Tibial nerve (tissue), 4 donors: Measurements from ENCODE around the gene DDX46. TPM values are rescaled to one million over a fixed set of nuclear protein-coding genes. Genes with fewer than 3 reads are reported as not detected.
"Not testable (repeated sequence)": the region's sequence is repeated elsewhere in the genome, so short reads cannot be mapped to it uniquely, and the experiment has no call there.

Experiments used
- DNase-seq, 2 donors: peaks; one replicate each; pipeline ENCODE4 v3.0.0-alpha.2; 2019; ENCODE audit warnings: low spot score in 2 of 2
- H3K27ac ChIP-seq, 4 donors: fragments of 200-600 bp; sonication (generic) in 3 of 4; one replicate each; pipeline ENCODE4 v1.5.1; 2017 to 2019; ENCODE audit warnings: mild to moderate bottlenecking in 1 of 4
- H3K27me3 ChIP-seq, 2 donors: fragments of 200-600 bp; sonication (generic) in 1 of 2; one replicate each; pipeline versions ENCODE4 v1.5.1 to v1.6.0; 2017 to 2019
- H3K36me3 ChIP-seq, 3 donors: fragments of 200-600 bp; sonication (generic); one replicate each; pipeline ENCODE4 v1.5.1; 2018 to 2019
- H3K4me1 ChIP-seq, 4 donors: fragments of 200-600 bp; sonication (generic) in 3 of 4; one replicate each; pipeline ENCODE4 v1.5.1; 2017 to 2019
- H3K4me3 ChIP-seq, 4 donors: fragments of 200-600 bp; sonication (generic) in 3 of 4; one replicate each; pipeline ENCODE4 v1.5.1; 2017 to 2019; ENCODE audit warnings: mild to moderate bottlenecking in 1 of 4, moderate library complexity in 1 of 4
- H3K9me3 ChIP-seq, 4 donors: fragments of 200-600 bp; sonication (generic) in 3 of 4; one replicate each; pipeline ENCODE4 v1.5.1; 2017 to 2019
- EP300 ChIP-seq, 2 donors: sonication (generic); formaldehyde crosslinking; IDR thresholded peaks; one replicate each; pipeline ENCODE4 v1.6.1; 2017; ENCODE audit warnings: antibody characterized with exemption in 2 of 2, mild to moderate bottlenecking in 1 of 2
- POLR2A ChIP-seq, 2 donors: fragments of 450-650 bp; IDR thresholded peaks; one replicate each; pipeline ENCODE4 v1.6.1; 2017; ENCODE audit warnings: antibody characterized with exemption in 2 of 2, mild to moderate bottlenecking in 2 of 2, moderate library complexity in 2 of 2
- WGBS, 2 donors: methylation state at CpG; one replicate each; pipeline ENCODE4 v1.1.5; 2018; 5-methylcytosine and 5-hydroxymethylcytosine counted together
- total RNA-seq, 4 donors: library from RNA; depleted of rRNA; stranded (reverse); fragments of >200 nt; gene quantifications; one replicate each; pipeline ENCODE4 v1.1.0, GENCODE V29; 2016
- TF ChIP-seq, protein P1 (sequence below), 5 experiments: fragments of 200-600 bp in 3 of 5; fragments of 450-650 bp in 2 of 5; sonication (generic) in 3 of 5; IDR thresholded peaks; one replicate each; pipeline ENCODE4 v1.5.1; 2016 to 2019; ENCODE audit warnings: antibody characterized with exemption in 5 of 5, mild to moderate bottlenecking in 3 of 5, moderate library complexity in 2 of 5

DDX46 gene
- total RNA-seq, 4 donors from 2014 or later, result 27.7 to 53.1 (median 39.9) TPM

DNA sequence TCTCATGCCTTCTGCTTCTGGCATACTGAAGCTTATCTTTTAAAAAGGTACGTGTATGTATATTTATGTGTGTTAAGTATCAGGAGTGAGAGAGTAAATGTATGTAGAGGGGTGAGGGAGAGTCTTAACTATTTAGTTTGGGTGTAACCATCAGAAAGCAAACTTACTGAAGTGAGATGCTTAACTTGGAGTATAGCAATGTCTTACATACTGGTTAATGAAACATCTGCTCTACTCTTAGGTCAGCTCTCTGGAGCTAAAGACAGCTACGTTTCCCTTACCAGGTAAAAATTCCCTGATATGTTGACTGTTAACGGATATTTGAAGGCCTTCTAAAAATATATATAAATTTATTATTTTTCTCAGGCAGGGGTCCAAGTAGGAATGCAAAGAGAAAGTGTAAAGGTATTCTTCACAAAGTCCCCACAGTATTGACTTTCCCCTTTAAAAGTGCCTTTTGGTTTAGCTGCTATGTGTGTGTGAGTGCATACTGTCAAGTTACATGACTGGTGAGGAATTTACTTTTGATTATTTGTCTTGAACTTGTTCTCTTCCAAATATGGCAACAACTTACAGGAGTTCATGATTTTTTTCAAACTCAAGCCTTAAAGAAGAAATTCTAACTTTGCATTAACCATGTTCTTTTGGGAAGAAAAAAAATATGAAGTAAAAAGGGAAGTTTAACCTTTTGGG, 74.9 kb downstream of the DDX46 start:
- no peaks in the 10 kb centered on the region for H3K4me1 ChIP-seq
- no peak for DNase-seq
- no peak overlapping the region for H3K4me3 ChIP-seq
- 87 to 89% methylated on average over 3 of the region's 3 CpGs for WGBS, 2 donors
- H3K9me3 ChIP-seq, result no peaks in the 10 kb centered on the region
- H3K27me3 ChIP-seq, result no peaks in the 10 kb centered on the region
- H3K36me3 ChIP-seq, result peaks cover 0 to 68% (median 3%) of the 10 kb centered on the region in 3 donors
- H3K27ac ChIP-seq, result no peak overlapping the region
- TF ChIP-seq POLR2A (IDR thresholded peaks at IDR 0.05), result no peak
- no peak for TF ChIP-seq EP300 (IDR thresholded peaks at IDR 0.05)
- TF ChIP-seq, protein P1, sequence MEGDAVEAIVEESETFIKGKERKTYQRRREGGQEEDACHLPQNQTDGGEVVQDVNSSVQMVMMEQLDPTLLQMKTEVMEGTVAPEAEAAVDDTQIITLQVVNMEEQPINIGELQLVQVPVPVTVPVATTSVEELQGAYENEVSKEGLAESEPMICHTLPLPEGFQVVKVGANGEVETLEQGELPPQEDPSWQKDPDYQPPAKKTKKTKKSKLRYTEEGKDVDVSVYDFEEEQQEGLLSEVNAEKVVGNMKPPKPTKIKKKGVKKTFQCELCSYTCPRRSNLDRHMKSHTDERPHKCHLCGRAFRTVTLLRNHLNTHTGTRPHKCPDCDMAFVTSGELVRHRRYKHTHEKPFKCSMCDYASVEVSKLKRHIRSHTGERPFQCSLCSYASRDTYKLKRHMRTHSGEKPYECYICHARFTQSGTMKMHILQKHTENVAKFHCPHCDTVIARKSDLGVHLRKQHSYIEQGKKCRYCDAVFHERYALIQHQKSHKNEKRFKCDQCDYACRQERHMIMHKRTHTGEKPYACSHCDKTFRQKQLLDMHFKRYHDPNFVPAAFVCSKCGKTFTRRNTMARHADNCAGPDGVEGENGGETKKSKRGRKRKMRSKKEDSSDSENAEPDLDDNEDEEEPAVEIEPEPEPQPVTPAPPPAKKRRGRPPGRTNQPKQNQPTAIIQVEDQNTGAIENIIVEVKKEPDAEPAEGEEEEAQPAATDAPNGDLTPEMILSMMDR (IDR thresholded peaks at IDR 0.05), result no peak

DNA sequence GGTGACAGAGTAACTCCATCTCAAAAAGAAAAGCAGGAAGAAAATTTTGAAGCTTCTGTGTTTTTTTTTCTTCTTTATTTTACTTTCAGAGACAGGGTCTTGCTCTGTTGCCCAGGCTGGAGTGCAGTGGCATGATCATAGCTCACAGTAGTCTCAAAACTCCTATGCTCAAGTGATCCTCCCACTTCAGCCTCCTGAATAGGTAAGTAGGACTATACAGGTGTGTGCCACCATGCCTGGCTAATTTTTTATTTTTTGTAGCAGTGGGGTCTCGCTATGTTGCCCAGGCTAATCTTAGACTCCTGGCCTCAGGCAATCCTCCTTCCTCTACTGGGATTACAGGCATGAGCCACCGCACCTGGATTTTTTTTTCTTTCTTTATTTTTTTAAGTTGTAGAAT, 77.0 kb downstream of the DDX46 start:
- H3K4me1 ChIP-seq, result no peaks in the 10 kb centered on the region
- no peak overlapping the region for H3K27ac ChIP-seq
- no peak for DNase-seq
- 93 to 98% methylated on average over 2 of the region's 2 CpGs for WGBS, 2 donors
- H3K4me3 ChIP-seq, result no peak overlapping the region
- H3K9me3 ChIP-seq, result no peaks in the 10 kb centered on the region
- TF ChIP-seq, protein P1 (IDR thresholded peaks at IDR 0.05), result no peak
- TF ChIP-seq EP300 (IDR thresholded peaks at IDR 0.05), result no peak
- no peak for TF ChIP-seq POLR2A (IDR thresholded peaks at IDR 0.05)
- no peaks in the 10 kb centered on the region for H3K27me3 ChIP-seq
- peaks cover 0 to 74% (median 3%) of the 10 kb centered on the region in 3 donors for H3K36me3 ChIP-seq

DNA sequence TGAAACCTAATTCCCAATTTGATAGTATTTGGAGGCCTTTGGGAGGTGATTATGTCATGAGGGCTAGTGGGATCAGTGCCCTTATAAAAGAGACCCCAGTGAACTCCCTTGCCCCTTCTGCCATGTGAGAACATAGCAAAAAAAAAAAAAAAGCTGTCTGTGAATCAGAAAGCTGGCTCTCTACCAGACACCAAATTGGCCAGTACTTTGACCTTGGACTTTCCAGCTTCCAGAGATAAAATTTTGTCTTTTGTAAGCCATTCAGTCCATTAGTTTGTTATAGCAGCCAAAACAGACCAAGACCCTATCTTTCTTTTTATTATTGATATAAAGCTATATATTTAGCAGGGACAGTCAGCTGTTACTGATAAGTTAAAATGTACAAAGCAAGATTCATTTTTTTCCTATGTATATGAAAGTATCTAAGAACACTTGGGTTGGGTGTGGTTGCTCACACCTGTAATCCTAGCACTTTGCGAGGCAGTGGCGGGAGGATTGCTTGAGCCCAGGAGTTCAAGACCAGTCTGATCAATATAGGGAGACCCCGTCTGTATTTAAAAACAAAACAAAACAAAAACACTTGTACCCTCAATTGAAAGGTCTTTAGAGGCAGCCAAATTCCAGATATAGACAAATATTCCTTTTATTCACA, 79.1 kb downstream of the DDX46 start:
- Histone ChIP-seq H3K4me1 (no peaks in the 10 kb centered on the region), H3K27me3 (no peaks in the 10 kb centered on the region), H3K9me3 (no peaks in the 10 kb centered on the region), H3K36me3 (peaks cover 0 to 67% (median 3%) of the 10 kb centered on the region in 3 donors), H3K27ac (no peak overlapping the region), H3K4me3 (no peak overlapping the region)
- DNase-seq, result no peak
- TF ChIP-seq POLR2A (IDR thresholded peaks at IDR 0.05) (no peak), EP300 (IDR thresholded peaks at IDR 0.05) (no peak)
- TF ChIP-seq, protein P1 (IDR thresholded peaks at IDR 0.05), result no peak
- WGBS, 2 donors, result 84 to 89% methylated on average over 3 of the region's 3 CpGs

DNA sequence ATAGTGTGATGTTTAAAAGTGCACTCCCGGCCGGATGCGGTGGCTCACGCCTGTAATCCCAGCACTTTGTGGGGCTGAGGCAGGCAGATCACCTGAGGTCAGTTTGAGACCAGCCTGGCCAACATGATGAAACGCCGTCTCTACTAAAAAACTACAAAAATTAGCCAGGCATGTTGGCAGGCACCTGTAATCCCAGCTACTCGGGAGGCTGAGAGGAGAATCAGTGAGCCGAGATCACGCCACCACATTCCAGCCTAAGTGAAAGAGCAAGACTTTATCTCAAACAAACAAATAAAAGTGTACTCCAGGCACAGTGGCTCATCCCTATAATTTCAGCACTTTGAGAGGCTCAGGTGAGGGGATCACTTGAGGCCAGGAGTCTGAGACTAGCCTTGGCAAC, 79.8 kb downstream of the DDX46 start:
- not testable (repeated sequence) for H3K4me3 ChIP-seq, H3K27ac ChIP-seq, DNase-seq, H3K27me3 ChIP-seq, H3K9me3 ChIP-seq, H3K4me1 ChIP-seq
- H3K36me3 ChIP-seq, result peaks cover 0 to 62% (median 3%) of the 10 kb centered on the region in 3 donors
- 95 to 96% methylated on average over 9 of the region's 9 CpGs for WGBS, 2 donors

DNA sequence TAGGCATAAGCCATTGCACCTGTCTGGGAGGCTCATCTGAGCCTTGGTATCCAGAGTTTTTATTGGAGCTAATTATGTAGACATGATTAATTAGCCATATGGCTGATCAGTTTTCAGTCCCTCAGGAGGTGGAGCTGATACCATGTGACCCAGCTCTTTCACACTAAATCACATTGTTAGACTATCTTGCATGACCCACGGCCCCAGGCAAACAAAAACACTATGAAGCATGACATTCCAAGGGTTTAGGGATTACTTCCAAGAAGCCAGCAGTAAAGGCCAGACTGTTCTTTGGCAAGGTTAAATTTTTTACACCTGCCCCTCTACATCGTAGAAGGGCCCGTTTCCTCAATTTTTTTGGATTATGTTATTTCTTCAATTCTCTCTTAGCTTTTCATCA, 82.2 kb downstream of the DDX46 start:
- Histone ChIP-seq H3K27me3 (no peaks in the 10 kb centered on the region), H3K36me3 (peaks cover 0 to 41% (median 3%) of the 10 kb centered on the region in 3 donors), H3K27ac (no peak overlapping the region), H3K4me1 (peaks cover 0 to 8% (median 4%) of the 10 kb centered on the region in 4 donors), H3K4me3 (no peak overlapping the region), H3K9me3 (no peaks in the 10 kb centered on the region)
- no peak for DNase-seq
- 83 to 90% methylated on average over 3 of the region's 3 CpGs for WGBS, 2 donors
- no peak for TF ChIP-seq POLR2A (IDR thresholded peaks at IDR 0.05)
- TF ChIP-seq EP300 (IDR thresholded peaks at IDR 0.05), result no peak
- TF ChIP-seq, protein P1 (IDR thresholded peaks at IDR 0.05), result no peak
